SK-N-MC (cell line): ENCODE measurements around the gene ATP6V1C2.
A peak's percentile ranks its signal among the peaks of the same experiment; 100 is the strongest.
"Not testable (repeated sequence)": the region's sequence is repeated elsewhere in the genome, so short reads cannot be mapped to it uniquely, and the experiment has no call there.

Experiments used
- DNase-seq: peaks from one replicate; pipeline ENCODE4 v3.0.0-alpha.2; 2011; ENCODE audit warnings: low read depth, low spot score
- H3K27ac ChIP-seq: fragments of 200-600 bp; sonication (generic); 2 replicates; pipeline ENCODE4 v1.5.1; 2016; ENCODE audit warnings: mixed run types
- H3K36me3 ChIP-seq: fragments of 200-600 bp; sonication (generic); 2 replicates; pipeline ENCODE4 v1.6.1; 2017; ENCODE audit warnings: antibody characterized with exemption, low read length, mixed read lengths; ENCODE audit not compliant: insufficient read depth
- H3K4me3 ChIP-seq: fragments of 200-600 bp; sonication (generic); 2 replicates; pipeline ENCODE4 v1.5.1; 2016
- H3K9ac ChIP-seq: fragments of 200-600 bp; sonication (generic); 2 replicates; pipeline ENCODE4 v1.8.0; 2017; ENCODE audit warnings: mixed run types, mixed read lengths; ENCODE audit not compliant: insufficient read length
- H3K9me3 ChIP-seq: fragments of 200-600 bp; sonication (generic); 2 replicates; pipeline ENCODE4 v1.6.1; 2017; ENCODE audit warnings: low read depth, mild to moderate bottlenecking, antibody characterized with exemption, low read length, moderate library complexity, mixed read lengths
- EZH2 ChIP-seq: fragments of 200-600 bp; sonication (generic); IDR thresholded peaks from one replicate; pipeline ENCODE4 v1.6.1; 2017; ENCODE audit warnings: antibody characterized with exemption
- FOXP2 ChIP-seq: optimal IDR thresholded peaks from 2 replicates; pipeline ENCODE3; 2011; ENCODE audit warnings: mild to moderate bottlenecking, moderate library complexity; ENCODE audit not compliant: insufficient read depth; ENCODE audit errors: extremely low read length, control extremely low read depth
- POLR2AphosphoS5 ChIP-seq: IDR thresholded peaks from 2 replicates; pipeline ENCODE4 v1.6.1; 2012; ENCODE audit warnings: mild to moderate bottlenecking, low read depth, low read length, borderline replicate concordance

Gene ATP6V1C2

DNA sequence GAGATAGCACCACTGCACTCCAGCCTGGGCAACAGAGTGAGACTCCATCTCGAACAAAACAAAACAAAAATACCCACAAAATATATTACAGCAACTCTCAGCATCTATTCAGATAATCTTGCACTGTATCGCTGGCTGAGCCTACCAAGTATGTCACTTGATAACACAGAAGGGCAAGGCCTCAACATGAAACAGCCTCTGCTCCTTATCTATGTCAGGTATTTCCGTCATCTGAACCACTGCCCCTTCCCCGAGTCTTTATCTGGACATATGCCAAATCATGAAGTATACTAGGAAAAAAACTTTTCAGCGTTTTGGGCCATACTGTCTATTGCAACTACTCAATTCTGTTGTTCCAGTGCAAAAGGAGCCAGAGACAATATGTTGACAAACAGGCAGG lies 73.4 kb downstream of the ATP6V1C2 start:
- peaks cover 91% of the 10 kb centered on the region for H3K36me3 ChIP-seq
- no peak overlapping the region for H3K27ac ChIP-seq
- no peak overlapping the region for H3K9ac ChIP-seq
- no peak for TF ChIP-seq EZH2
- no peak for TF ChIP-seq FOXP2
- no peak for TF ChIP-seq POLR2AphosphoS5
- H3K4me3 ChIP-seq = no peak overlapping the region
- DNase-seq = no peak
- no peaks in the 10 kb centered on the region for H3K9me3 ChIP-seq

- Histone ChIP-seq H3K9ac (no peak overlapping the region), H3K36me3 (peaks cover 90% of the 10 kb centered on the region), H3K27ac (no peak overlapping the region), H3K4me3 (no peak overlapping the region), H3K9me3 (no peaks in the 10 kb centered on the region)
- TF ChIP-seq POLR2AphosphoS5 = no peak
- no peak for TF ChIP-seq FOXP2
- TF ChIP-seq EZH2 = no peak
- no peak for DNase-seq
Observed at GRCh38 chr2:10795508-10796046, 74.1 kb downstream of the ATP6V1C2 start.

DNA sequence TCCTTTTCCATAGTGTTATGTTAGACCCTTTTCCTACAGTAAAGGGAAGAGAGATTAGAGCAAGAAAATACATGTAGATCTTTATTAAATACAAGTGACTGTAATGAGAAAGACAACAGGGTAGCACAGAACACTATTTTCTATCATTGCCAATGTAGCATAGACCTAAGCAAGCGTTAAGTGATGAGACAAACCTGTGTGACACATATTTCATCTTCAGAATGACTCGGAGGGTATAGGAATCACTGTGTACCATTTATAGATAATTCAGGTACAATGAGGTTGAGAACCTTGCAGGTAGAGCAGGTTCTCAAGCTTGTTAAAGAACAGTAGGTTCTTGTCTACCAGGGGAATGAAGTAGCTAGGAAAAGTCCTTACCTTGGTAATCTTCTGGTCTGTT lies 75.3 kb downstream of the ATP6V1C2 start:
- Histone ChIP-seq H3K27ac (no peak overlapping the region), H3K9ac (no peak overlapping the region), H3K9me3 (no peaks in the 10 kb centered on the region), H3K36me3 (peaks cover 90% of the 10 kb centered on the region), H3K4me3 (no peak overlapping the region)
- TF ChIP-seq FOXP2 = no peak
- no peak for DNase-seq

DNA sequence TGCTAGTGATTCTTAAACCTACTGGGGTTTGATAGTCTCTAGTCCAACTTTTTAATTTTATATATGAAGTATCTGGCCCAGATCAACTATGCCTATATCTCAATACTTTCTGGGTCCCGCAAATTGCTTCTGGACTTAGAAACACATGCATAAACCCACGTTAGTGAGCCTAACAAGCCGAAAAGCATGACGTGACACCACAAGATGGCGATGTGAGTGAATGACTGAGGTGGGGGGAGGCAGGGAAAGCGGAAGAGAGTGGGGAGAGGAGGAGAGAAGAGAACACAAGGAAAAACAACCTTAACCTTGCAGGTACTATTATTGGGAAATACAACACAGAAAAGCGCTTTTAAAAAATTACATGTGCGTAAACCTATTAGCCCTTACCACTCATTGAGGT lies 77.4 kb downstream of the ATP6V1C2 start:
- Histone ChIP-seq H3K27ac (no peak overlapping the region), H3K36me3 (peaks cover 82% of the 10 kb centered on the region), H3K9me3 (no peaks in the 10 kb centered on the region), H3K4me3 (no peak overlapping the region), H3K9ac (no peak overlapping the region)
- no peak for DNase-seq
- TF ChIP-seq POLR2AphosphoS5 = no peak
- no peak for TF ChIP-seq FOXP2
- TF ChIP-seq EZH2 = no peak

DNA sequence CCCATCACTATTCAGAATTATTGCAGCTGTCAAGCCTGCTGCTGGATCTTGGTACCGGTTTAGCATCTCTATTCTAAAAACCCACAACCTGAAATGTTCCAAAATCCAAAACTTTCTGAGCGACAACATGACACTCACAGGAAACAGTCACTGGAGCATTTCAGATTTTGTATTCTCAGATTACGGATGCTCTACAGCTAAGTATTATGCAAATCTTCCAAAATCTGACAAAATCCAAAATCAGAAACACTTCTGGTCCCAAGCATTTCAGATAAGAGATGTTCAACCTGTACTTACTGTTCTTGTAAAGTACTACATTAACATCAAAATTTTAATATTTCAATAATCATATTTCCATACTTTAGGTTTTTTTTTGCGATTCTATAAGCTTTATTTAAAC lies 78.7 kb downstream of the ATP6V1C2 start:
- no peaks in the 10 kb centered on the region for H3K9me3 ChIP-seq
- H3K9ac ChIP-seq = no peak overlapping the region
- no peak for TF ChIP-seq FOXP2
- no peak for TF ChIP-seq POLR2AphosphoS5
- TF ChIP-seq EZH2 = no peak
- no peak overlapping the region for H3K4me3 ChIP-seq
- no peak overlapping the region for H3K27ac ChIP-seq
- peaks cover 73% of the 10 kb centered on the region for H3K36me3 ChIP-seq
- no peak for DNase-seq

DNA sequence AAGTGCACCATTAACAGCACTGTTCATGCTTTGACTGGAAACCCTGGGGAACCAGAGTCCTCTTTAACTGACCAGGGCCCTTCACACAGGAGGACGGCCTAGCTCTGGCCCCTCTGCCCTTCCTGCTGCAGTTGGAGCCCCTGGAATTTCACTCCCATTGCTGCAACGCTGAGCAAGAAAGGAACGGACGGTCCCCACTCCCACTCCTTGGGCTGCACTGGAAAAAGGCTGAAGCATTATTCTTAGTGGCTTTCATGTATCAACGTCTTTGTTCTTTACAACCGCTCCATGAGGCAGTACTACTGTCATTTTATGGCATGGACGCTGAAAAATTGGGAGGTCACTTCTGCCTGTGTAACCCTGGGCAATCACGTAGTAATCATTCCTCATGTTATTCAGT lies 81.2 kb downstream of the ATP6V1C2 start:
- no peak overlapping the region for H3K4me3 ChIP-seq
- no peak for DNase-seq
- no peaks in the 10 kb centered on the region for H3K9me3 ChIP-seq
- peak overlapping the region; percentile 42; the same call in 1 of the 2 replicates for H3K27ac ChIP-seq
- TF ChIP-seq EZH2 (no peak), POLR2AphosphoS5 (no peak), FOXP2 (no peak)
- peaks cover 53% of the 10 kb centered on the region for H3K36me3 ChIP-seq
- H3K9ac ChIP-seq = no peak overlapping the region

- not testable (repeated sequence) for H3K9ac ChIP-seq, DNase-seq, H3K9me3 ChIP-seq, H3K27ac ChIP-seq, H3K4me3 ChIP-seq
- H3K36me3 ChIP-seq = peaks cover 54% of the 10 kb centered on the region
Observed at GRCh38 chr2:10805990-10806389, 84.6 kb downstream of the ATP6V1C2 start.

GRCh38 chr2:10806543-10806942 lies 85.1 kb downstream of the ATP6V1C2 start:
- TF ChIP-seq POLR2AphosphoS5 (no peak), FOXP2 (no peak), EZH2 (no peak)
- Histone ChIP-seq H3K27ac (peak overlapping the region; percentile 69), H3K9me3 (no peaks in the 10 kb centered on the region), H3K4me3 (no peak overlapping the region), H3K36me3 (peaks cover 52% of the 10 kb centered on the region), H3K9ac (no peak overlapping the region)
- no peak for DNase-seq

DNA sequence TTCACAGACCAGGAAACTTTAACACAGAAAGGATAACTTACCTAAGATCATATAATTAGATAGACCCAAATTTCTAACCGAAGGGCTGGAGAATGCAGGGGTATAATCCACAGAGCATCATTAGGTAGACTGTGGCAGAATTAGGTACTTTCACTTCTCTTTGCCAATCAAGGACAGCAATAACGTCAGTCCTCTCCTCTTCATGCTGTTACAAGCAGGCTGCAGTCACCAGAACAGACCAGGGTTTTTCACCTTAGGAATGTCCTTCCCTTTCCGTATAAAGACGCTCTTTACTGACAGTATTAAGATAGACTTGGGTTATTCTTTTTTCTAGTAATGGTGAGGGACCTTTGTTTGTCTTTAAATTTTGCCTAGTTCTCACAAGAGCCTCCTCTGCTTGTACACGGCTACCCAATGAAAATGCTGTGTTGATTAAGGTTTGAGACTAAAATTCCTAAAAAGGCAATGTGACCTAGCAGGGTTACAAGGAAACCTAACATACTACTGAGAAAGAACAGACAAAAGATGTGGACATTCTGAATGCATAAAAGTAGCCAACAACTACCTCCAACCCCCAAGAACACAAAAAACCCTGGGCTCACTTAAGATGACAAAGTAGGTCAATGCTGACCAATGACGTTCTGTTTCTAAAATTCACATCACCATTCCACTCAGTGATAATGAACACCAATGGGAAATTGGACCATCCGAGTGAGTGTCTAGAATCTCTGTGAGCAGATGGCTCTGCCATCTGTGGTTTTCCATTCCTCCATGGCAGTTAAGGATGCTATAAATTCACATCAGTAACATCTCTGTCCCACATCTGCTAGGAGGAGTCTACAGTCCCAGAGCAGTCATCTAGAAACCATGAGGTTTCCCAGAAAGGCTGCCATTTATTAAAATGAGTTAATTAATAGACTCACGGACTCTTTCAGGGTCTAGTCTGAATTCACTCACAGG lies 89.1 kb downstream of the ATP6V1C2 start:
- Histone ChIP-seq H3K4me3 (peak overlapping the region; percentile 95), H3K9me3 (no peaks in the 10 kb centered on the region), H3K9ac (peak overlapping the region; percentile 91), H3K27ac (peak overlapping the region; percentile 26), H3K36me3 (peaks cover 39% of the 10 kb centered on the region)
- TF ChIP-seq POLR2AphosphoS5 (0 out of 2 replicates have a peak, but pooled peaks have one; percentile 14), FOXP2 (no peak)
- DNase-seq = no peak
